ENCODE data around the gene SMU1. TPM values are rescaled to one million over a fixed set of nuclear protein-coding genes. Genes with fewer than 3 reads are reported as not detected.

Gene SMU1
- total and polyA plus RNA-seq, 2 donors from 2014 or later = 12.8 to 22.0 TPM

GRCh38 chr9:33111631-33112030, 35.2 kb upstream of the SMU1 start:
- no peak overlapping the region for H3K9ac ChIP-seq (ENCODE audit: low read length in 3 of 3)
- no peak overlapping the region for H3K4me3 ChIP-seq (ENCODE audit: low read length in 3 of 3)
- H3K36me3 ChIP-seq (ENCODE audit: control insufficient read depth in 2 of 3, insufficient read depth in 3 of 3, low read length in 3 of 3) = peaks cover 0 to 43% (median 28%) of the 10 kb centered on the region in 3 donors
- FAIRE-seq = no peak
- no peak overlapping the region for H3K27ac ChIP-seq (ENCODE audit: low read depth in 2 of 2, low read length in 2 of 2)
- no peak for TF ChIP-seq CTCF (IDR thresholded peaks at IDR 0.05; ENCODE audit: borderline replicate concordance, extremely low read depth, insufficient read depth)
- no peaks in the 10 kb centered on the region for H3K9me3 ChIP-seq (ENCODE audit: control insufficient read depth in 2 of 3, insufficient read depth in 1 of 3, low read length in 3 of 3)
- peaks cover 0 to 13% (median 13%) of the 10 kb centered on the region in 3 donors for H3K4me1 ChIP-seq (ENCODE audit: control insufficient read depth in 2 of 3, insufficient read depth in 2 of 3, low read depth in 1 of 3, low read length in 3 of 3)
- H3K27me3 ChIP-seq (ENCODE audit: control insufficient read depth, insufficient read depth, low read length) = no peaks in the 10 kb centered on the region
- no peak for DNase-seq
- intact Hi-C loops (cut with DNase I) = no loop called here

GRCh38 chr9:33110686-33111085, 34.2 kb upstream of the SMU1 start:
- H3K9ac ChIP-seq (ENCODE audit: low read length in 3 of 3) = no peak overlapping the region
- no peak for TF ChIP-seq CTCF (IDR thresholded peaks at IDR 0.05; ENCODE audit: borderline replicate concordance, extremely low read depth, insufficient read depth)
- no peak overlapping the region for H3K4me3 ChIP-seq (ENCODE audit: low read length in 3 of 3)
- no peak for DNase-seq
- H3K36me3 ChIP-seq (ENCODE audit: control insufficient read depth in 2 of 3, insufficient read depth in 3 of 3, low read length in 3 of 3) = peaks cover 0 to 42% (median 28%) of the 10 kb centered on the region in 3 donors
- peaks cover 0 to 16% (median 13%) of the 10 kb centered on the region in 3 donors for H3K4me1 ChIP-seq (ENCODE audit: control insufficient read depth in 2 of 3, insufficient read depth in 2 of 3, low read depth in 1 of 3, low read length in 3 of 3)
- intact Hi-C loops (cut with DNase I) = no loop called here
- H3K9me3 ChIP-seq (ENCODE audit: control insufficient read depth in 2 of 3, insufficient read depth in 1 of 3, low read length in 3 of 3) = no peaks in the 10 kb centered on the region
- H3K27ac ChIP-seq (ENCODE audit: low read depth in 2 of 2, low read length in 2 of 2) = no peak overlapping the region
- no peaks in the 10 kb centered on the region for H3K27me3 ChIP-seq (ENCODE audit: control insufficient read depth, insufficient read depth, low read length)
- no peak for FAIRE-seq

GRCh38 chr9:33109850-33110595, 33.5 kb upstream of the SMU1 start:
- TF ChIP-seq CTCF (IDR thresholded peaks at IDR 0.05; ENCODE audit: borderline replicate concordance, extremely low read depth, insufficient read depth) = no peak
- Histone ChIP-seq H3K27ac (ENCODE audit: low read depth in 2 of 2, low read length in 2 of 2) (no peak overlapping the region), H3K9ac (ENCODE audit: low read length in 3 of 3) (no peak overlapping the region), H3K4me3 (ENCODE audit: low read length in 3 of 3) (no peak overlapping the region), H3K36me3 (ENCODE audit: control insufficient read depth in 2 of 3, insufficient read depth in 3 of 3, low read length in 3 of 3) (peaks cover 0 to 35% (median 28%) of the 10 kb centered on the region in 3 donors), H3K4me1 (ENCODE audit: control insufficient read depth in 2 of 3, insufficient read depth in 2 of 3, low read depth in 1 of 3, low read length in 3 of 3) (peaks cover 0 to 16% (median 13%) of the 10 kb centered on the region in 3 donors), H3K27me3 (ENCODE audit: control insufficient read depth, insufficient read depth, low read length) (no peaks in the 10 kb centered on the region), H3K9me3 (ENCODE audit: control insufficient read depth in 2 of 3, insufficient read depth in 1 of 3, low read length in 3 of 3) (no peaks in the 10 kb centered on the region)
- FAIRE-seq (no peak), DNase-seq (no peak)
- intact Hi-C loops (cut with DNase I) = no loop called here

Measured in kidney (tissue), 14 donors.